Measurements from ENCODE around the gene CCBE1.

Gene CCBE1

DNA sequence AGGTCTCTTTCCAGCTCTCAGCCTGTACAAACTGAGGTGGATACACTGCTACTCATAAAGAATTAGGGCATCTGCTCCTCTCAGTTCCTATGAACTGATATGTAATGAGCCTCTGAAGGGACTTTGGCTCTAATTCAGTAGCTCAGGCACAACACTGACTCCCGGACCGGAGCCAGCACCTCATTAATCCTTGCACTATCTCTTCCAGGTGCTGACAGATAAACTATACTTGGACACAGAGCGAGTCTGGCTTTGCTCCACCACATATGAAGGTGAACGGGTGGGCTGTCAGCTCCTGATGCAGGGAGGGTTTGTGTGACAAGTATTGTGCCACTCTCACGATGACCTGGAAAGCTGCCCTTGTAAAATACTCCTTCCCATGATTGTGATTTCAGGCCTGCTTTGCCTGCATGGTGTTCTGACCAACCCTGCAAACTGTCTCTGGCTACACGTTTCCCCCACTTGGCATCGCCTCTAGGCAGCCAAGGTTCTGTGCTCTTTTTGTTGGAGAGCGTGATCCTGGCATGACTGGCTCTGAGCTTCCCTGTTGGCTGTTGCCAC is 226.6 kb downstream of the CCBE1 start:
- H3K27ac ChIP-seq (replicated peaks): no peak overlapping the region
- peaks cover 5% of the 10 kb centered on the region for H3K27me3 ChIP-seq (ENCODE audit: insufficient read depth, poor library complexity, severe bottlenecking)
- DNase-seq (ENCODE audit: low read depth in 1 of 2, low spot score in 1 of 2): no peak
- TF ChIP-seq, protein P1, sequence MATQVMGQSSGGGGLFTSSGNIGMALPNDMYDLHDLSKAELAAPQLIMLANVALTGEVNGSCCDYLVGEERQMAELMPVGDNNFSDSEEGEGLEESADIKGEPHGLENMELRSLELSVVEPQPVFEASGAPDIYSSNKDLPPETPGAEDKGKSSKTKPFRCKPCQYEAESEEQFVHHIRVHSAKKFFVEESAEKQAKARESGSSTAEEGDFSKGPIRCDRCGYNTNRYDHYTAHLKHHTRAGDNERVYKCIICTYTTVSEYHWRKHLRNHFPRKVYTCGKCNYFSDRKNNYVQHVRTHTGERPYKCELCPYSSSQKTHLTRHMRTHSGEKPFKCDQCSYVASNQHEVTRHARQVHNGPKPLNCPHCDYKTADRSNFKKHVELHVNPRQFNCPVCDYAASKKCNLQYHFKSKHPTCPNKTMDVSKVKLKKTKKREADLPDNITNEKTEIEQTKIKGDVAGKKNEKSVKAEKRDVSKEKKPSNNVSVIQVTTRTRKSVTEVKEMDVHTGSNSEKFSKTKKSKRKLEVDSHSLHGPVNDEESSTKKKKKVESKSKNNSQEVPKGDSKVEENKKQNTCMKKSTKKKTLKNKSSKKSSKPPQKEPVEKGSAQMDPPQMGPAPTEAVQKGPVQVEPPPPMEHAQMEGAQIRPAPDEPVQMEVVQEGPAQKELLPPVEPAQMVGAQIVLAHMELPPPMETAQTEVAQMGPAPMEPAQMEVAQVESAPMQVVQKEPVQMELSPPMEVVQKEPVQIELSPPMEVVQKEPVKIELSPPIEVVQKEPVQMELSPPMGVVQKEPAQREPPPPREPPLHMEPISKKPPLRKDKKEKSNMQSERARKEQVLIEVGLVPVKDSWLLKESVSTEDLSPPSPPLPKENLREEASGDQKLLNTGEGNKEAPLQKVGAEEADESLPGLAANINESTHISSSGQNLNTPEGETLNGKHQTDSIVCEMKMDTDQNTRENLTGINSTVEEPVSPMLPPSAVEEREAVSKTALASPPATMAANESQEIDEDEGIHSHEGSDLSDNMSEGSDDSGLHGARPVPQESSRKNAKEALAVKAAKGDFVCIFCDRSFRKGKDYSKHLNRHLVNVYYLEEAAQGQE (IDR thresholded peaks at IDR 0.05; ENCODE audit: insufficient replicate concordance, low read depth): no peak
- TF ChIP-seq SPI1 (IDR thresholded peaks at IDR 0.05; ENCODE audit: borderline replicate concordance, low read depth) (no peak), POLR2AphosphoS5 (IDR thresholded peaks at IDR 0.05; ENCODE audit: low read depth) (no peak), GABPA (IDR thresholded peaks at IDR 0.05; ENCODE audit: low read depth) (no peak)
- TF ChIP-seq, protein P2, sequence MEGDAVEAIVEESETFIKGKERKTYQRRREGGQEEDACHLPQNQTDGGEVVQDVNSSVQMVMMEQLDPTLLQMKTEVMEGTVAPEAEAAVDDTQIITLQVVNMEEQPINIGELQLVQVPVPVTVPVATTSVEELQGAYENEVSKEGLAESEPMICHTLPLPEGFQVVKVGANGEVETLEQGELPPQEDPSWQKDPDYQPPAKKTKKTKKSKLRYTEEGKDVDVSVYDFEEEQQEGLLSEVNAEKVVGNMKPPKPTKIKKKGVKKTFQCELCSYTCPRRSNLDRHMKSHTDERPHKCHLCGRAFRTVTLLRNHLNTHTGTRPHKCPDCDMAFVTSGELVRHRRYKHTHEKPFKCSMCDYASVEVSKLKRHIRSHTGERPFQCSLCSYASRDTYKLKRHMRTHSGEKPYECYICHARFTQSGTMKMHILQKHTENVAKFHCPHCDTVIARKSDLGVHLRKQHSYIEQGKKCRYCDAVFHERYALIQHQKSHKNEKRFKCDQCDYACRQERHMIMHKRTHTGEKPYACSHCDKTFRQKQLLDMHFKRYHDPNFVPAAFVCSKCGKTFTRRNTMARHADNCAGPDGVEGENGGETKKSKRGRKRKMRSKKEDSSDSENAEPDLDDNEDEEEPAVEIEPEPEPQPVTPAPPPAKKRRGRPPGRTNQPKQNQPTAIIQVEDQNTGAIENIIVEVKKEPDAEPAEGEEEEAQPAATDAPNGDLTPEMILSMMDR (IDR thresholded peaks at IDR 0.05; ENCODE audit: insufficient read depth, low read length): no peak
- H3K4me3 ChIP-seq (replicated peaks; ENCODE audit: insufficient read depth, low read length): no peak overlapping the region

DNA sequence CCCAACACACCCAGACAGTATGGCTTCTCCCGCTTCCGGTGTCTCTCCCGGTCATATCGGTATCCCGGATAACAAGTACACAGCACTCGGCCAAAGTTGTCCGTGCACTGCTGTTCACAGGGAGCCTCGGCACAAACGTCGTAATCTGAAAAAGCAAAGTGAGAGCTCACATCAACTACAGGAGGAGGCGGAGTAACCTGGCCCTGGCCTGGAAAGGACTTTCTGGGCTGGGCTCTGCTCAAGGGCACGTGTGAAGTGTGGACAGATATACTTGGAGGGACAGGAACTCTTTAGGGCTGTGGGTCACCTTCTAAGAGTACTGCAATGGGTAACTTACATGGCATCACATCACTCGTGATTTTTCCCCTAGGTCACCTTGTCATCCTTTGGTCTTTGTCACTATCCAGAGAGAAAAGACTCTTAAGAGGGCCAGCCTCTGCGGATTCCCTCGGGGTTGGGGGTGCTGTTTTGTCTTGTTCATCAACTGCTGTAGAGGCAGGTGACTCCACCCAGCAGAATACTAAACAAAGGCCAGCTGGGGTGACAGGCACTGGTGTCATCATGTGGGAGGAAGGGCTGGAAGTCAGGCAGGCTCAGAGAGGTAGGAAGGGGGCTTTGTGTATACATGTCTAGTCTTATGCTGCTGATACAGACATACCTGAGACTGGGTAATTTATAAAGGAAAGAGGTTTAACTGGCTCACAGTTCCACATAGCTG is 227.6 kb downstream of the CCBE1 start:
- Histone ChIP-seq H3K4me3 (replicated peaks; ENCODE audit: insufficient read depth, low read length) (no peak overlapping the region), H3K27ac (replicated peaks) (no peak overlapping the region), H3K27me3 (ENCODE audit: insufficient read depth, poor library complexity, severe bottlenecking) (peaks cover 5% of the 10 kb centered on the region)
- no peak for TF ChIP-seq GABPA (IDR thresholded peaks at IDR 0.05; ENCODE audit: low read depth)
- TF ChIP-seq, protein P1 (IDR thresholded peaks at IDR 0.05; ENCODE audit: insufficient replicate concordance, low read depth): no peak
- TF ChIP-seq, protein P2 (IDR thresholded peaks at IDR 0.05; ENCODE audit: insufficient read depth, low read length): no peak
- DNase-seq (ENCODE audit: low read depth in 1 of 2, low spot score in 1 of 2): no peak

DNA sequence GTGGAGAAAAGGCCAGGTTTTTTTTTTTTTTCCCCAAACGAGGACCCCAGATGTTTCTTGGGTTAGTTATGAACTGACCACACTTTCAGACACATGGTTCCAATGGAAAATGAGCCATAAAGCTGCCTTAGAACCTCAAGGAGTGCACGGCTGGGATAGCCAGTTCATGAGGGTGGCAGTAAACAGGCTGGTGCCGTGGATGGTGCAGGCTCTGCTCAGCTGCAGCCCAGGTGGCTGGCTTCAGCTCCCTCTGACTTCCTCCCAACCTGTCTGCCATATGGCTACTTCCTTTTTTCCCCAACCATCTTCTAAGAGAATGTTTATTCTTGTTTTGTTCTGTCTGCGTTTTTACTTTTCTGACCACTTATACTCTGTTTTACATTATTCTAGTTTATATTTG is 228.4 kb downstream of the CCBE1 start:
- H3K27me3 ChIP-seq (ENCODE audit: insufficient read depth, poor library complexity, severe bottlenecking): peaks cover 5% of the 10 kb centered on the region
- DNase-seq (ENCODE audit: low read depth in 1 of 2, low spot score in 1 of 2): no peak
- H3K4me3 ChIP-seq (replicated peaks; ENCODE audit: insufficient read depth, low read length): no peak overlapping the region
- TF ChIP-seq, protein P2 (IDR thresholded peaks at IDR 0.05; ENCODE audit: insufficient read depth, low read length): no peak
- TF ChIP-seq SPI1 (IDR thresholded peaks at IDR 0.05; ENCODE audit: borderline replicate concordance, low read depth) (no peak), POLR2AphosphoS5 (IDR thresholded peaks at IDR 0.05; ENCODE audit: low read depth) (no peak), GABPA (IDR thresholded peaks at IDR 0.05; ENCODE audit: low read depth) (no peak)
- TF ChIP-seq, protein P1 (IDR thresholded peaks at IDR 0.05; ENCODE audit: insufficient replicate concordance, low read depth): no peak
- H3K27ac ChIP-seq (replicated peaks): no peak overlapping the region

Measured in HL-60 (cell line).